ENCODE results near the gene IGDCC3. TPM values are rescaled to one million over a fixed set of nuclear protein-coding genes. Genes with fewer than 3 reads are reported as not detected.
A peak's percentile ranks its signal among the peaks of the same experiment; 100 is the strongest.

The IGDCC3 gene
- total RNA-seq, 1 experiment from 2014 or later: not detected

DNA sequence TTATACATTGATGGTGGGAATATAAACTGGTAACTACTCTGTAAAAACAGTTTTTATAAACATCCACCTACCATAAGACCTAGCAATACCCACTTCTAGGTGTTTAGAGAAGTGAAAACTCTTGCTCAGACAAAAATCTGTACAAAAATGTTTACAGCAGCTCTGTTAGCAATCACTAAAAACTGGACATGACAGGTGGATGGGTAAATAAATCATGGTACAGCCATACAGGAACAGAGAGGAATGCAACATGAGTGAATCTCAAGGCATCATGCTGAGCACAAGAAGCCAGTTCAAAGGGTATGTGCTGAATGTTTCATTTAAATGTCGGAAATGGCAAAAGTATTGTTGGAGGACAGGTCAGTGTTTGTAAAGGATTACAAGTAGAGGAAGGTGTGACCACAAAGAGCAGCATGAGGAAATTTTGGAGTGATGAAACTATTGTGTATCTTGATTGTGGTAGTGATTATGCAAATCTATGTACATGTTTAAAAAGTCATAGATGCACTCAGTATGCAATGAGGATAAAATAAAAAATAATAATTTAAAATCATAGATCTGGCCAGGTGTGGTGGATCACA is 84.8 kb downstream of the IGDCC3 start:
- DNase-seq (ENCODE audit: low read depth): no peak

DNA sequence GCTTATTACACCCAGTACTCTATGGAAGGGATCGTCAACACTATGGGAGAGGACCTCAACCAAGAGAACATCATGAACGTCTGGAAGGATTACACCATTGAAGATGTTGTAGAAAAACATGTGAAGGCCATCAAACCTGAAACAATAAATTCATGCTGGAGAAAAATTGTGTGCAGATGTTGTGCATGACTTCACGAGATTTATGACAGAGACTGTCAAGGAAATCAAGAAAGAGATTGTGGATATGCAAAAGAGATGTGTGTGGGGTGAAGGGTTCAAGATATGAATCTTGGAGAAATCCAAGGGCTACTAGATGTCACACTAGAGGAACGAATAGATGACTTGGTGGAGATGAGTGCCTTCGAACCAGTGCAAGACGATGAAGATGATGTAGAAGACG is 87.6 kb downstream of the IGDCC3 start:
- no peak for DNase-seq (ENCODE audit: low read depth)

- no peak for DNase-seq (ENCODE audit: low read depth)
These were observed 88.4 kb downstream of the IGDCC3 start for GRCh38 chr15:65289261-65289854.

- DNase-seq (ENCODE audit: low read depth): no peak
These were observed 90.3 kb downstream of the IGDCC3 start for GRCh38 chr15:65287520-65287855.

DNA sequence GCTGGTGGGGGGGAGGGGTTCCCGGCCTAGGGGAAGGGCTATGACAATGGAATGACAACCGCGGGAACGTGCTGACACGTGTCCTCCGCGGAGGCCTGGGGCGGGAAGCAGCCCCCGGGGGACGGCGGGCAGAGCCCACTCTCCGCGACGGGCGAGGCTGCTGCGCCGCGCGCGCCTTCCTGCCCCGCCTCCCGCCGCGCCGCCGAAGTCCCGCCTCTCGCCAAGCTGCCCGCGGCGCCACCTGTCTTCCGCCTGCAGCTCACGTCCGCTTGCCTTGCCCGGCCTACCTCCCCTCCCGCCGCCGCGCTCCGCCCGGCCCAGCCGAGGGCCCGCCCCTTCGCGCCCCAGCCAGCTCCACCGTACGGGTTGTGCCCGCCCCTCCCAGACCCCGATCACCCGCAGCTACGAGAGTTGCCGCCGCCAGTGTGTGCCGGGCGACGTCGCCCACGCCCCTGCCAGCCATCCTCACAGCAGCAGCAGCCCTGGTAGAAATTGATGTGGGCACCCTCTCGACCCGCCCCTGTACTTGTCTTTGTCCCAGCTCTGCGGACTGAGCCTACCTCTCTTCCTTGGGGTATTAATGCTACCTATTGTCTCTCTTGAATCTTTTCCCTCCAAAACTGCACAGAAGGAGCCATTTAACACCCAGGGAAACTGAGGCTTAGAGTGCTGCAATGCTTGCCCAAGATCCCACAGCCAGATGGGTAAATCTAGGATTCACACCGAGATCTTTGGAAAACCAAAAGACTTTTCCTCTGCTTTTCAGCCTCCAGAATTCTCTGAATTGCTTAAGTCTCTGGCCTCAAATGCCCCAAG is 90.9 kb downstream of the IGDCC3 start, which contains the start of gene PARP16:
Gene PARP16, minus strand, starts transcription at position 180 of the 816 bp plus-strand sequence. CDS start 457 bp downstream, outside the sequence.
- peak; percentile 82 for DNase-seq (ENCODE audit: low read depth)

- peak; percentile 52 for DNase-seq (ENCODE audit: low read depth)
These were observed 91.6 kb downstream of the IGDCC3 start for GRCh38 chr15:65286069-65286703.

DNA sequence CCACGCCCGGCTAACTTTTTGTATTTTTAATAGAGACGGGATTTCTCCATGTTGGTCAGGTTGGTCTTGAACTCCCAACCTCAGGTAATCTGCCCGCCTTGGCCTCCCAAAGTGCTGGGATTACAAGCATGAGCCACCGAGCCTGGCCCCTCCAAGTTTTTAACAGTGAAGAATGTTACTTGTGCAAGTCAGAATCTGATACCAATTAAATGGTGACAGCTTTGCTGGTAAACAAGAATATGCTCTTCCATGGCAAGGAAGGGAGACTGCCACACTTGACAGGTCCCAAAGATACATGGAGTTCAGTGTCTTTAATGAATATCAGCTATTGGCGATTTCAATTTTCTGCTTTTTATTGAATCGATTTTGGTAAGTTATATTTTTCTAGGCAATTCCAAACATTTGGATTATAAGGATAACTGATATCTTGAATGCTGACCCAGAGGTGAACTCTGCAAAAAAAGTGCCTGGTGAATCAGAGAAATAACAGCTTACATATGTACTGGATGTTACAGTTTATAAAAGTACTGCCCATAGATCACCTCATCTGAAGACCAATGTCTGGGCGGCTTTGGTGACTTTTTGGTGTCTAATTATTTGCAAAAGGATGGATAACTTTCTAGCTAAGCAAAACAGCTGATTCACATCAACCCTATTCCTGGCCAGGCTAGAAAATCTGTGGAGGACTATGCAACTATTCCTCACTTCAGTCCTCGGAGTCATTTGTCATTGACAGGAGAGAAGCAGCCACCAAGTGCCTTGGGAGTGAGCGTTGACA is 92.3 kb downstream of the IGDCC3 start:
- DNase-seq (ENCODE audit: low read depth): no peak

GRCh38 chr15:65278480-65278879 is 99.3 kb downstream of the IGDCC3 start:
- no peak for DNase-seq (ENCODE audit: low read depth)

Other genes with a start within 250 kb of the IGDCC3 start
- gene PDCD7, start 244.2 kb downstream of the IGDCC3 start, total RNA-seq (2014; rRNA removed; shearing (Covaris generic)): 9.2 and 14.5 TPM in 2 replicates
- 22.7 and 27.7 TPM in 2 replicates for gene CLPX, start 192.7 kb downstream of the IGDCC3 start, total RNA-seq (2014; rRNA removed; shearing (Covaris generic))
- gene CILP, start 166.5 kb downstream of the IGDCC3 start, total RNA-seq (2014; rRNA removed; shearing (Covaris generic)): 0.02 TPM in 1 of 2 replicates, not detected in the other
- gene PARP16, start 91.1 kb downstream of the IGDCC3 start, total RNA-seq (2014; rRNA removed; shearing (Covaris generic)): 7.1 and 14.8 TPM in 2 replicates
- not detected in 2 replicates for gene RNU5A-1, start 82.0 kb downstream of the IGDCC3 start, total RNA-seq (2014; rRNA removed; shearing (Covaris generic))
- not detected in 2 replicates for gene RNU5B-1, start 73.3 kb downstream of the IGDCC3 start, total RNA-seq (2014; rRNA removed; shearing (Covaris generic))
- gene IGDCC4, start 44.9 kb upstream of the IGDCC3 start, total RNA-seq (2014; rRNA removed; shearing (Covaris generic)): 0.10 and 0.15 TPM in 2 replicates
- 16.4 and 29.2 TPM in 2 replicates for gene DPP8, start 139.7 kb upstream of the IGDCC3 start, total RNA-seq (2014; rRNA removed; shearing (Covaris generic))
- 104 and 120 TPM in 2 replicates for gene HACD3, start 152.5 kb upstream of the IGDCC3 start, total RNA-seq (2014; rRNA removed; shearing (Covaris generic))
- gene INTS14, start 233.1 kb upstream of the IGDCC3 start, total RNA-seq (2014; rRNA removed; shearing (Covaris generic)): 35.9 and 55.3 TPM in 2 replicates
- gene SLC24A1, start 243.9 kb upstream of the IGDCC3 start, total RNA-seq (2014; rRNA removed; shearing (Covaris generic)): 2.1 and 2.9 TPM in 2 replicates

Data from M059J (cell line).